Endothelial cell of umbilical vein (primary cell): ENCODE measurements around the gene SHISA6. TPM values are rescaled to one million over a fixed set of nuclear protein-coding genes. Genes with fewer than 3 reads are reported as not detected.

Experiments used
- BruUV-seq: library from RNA; stranded (reverse); fragments of 400-500 nt; replicated peaks from 2 replicates; lab custom pipeline; 2021; lab: Mats Ljungman, UMichigan
- CTCF ChIA-PET: fragments of 300-600, 350-600 bp; sonication (Branson Sonifier 250); formaldehyde crosslinking; loops from one replicate; lab custom pipeline; 2021; ENCODE audit warnings: antibody characterized with exemption, inconsistent platforms; lab: Charles Lee
- POLR2A ChIA-PET: fragments of 300-600, 350-600 bp; sonication (Branson Sonifier 250); formaldehyde crosslinking; loops from one replicate; lab custom pipeline; 2021; ENCODE audit warnings: antibody characterized with exemption, inconsistent platforms; lab: Charles Lee
- DNase-seq: peaks from one replicate; pipeline ENCODE4 v3.0.0-alpha.2; 2011; ENCODE audit warnings: low read depth, low spot score
- FAIRE-seq: peaks from 2 replicates; lab custom pipeline; 2011; peaks lifted over from hg19 to GRCh38; lab: Jason Lieb, UNC
- H2AFZ ChIP-seq: 2 replicates; pipeline ENCODE4 v1.6.0; 2012; ENCODE audit warnings: low read depth, low read length, control low read depth, inconsistent platforms
- H3K27ac ChIP-seq: 2 replicates; pipeline ENCODE4 v1.5.1; 2011; ENCODE audit warnings: low read depth, mild to moderate bottlenecking, control low read depth, low read length, moderate library complexity; ENCODE audit not compliant: insufficient read depth
- H3K27me3 ChIP-seq, 2 experiments: 2 replicates each; pipeline versions ENCODE4 v1.6.0 to v1.6.1; 2011; ENCODE audit warnings: low read length in 2 of 2, mixed read lengths in 1 of 2; ENCODE audit not compliant: control insufficient read depth in 2 of 2, insufficient read depth in 2 of 2
- H3K36me3 ChIP-seq, 2 experiments: 2 replicates in 1 of 2; 3 replicates in 1 of 2; pipeline ENCODE4 v1.5.1; 2011; ENCODE audit warnings: low read length in 2 of 2, mild to moderate bottlenecking in 1 of 2, moderate library complexity in 1 of 2; ENCODE audit not compliant: control insufficient read depth in 2 of 2, insufficient read depth in 2 of 2; ENCODE audit errors: extremely low read depth in 1 of 2
- H3K4me1 ChIP-seq: 3 replicates; pipeline ENCODE4 v1.5.1; 2011; ENCODE audit warnings: mild to moderate bottlenecking, low read length; ENCODE audit not compliant: control insufficient read depth, insufficient read depth; ENCODE audit errors: extremely low read depth
- H3K4me2 ChIP-seq: 2 replicates; pipeline ENCODE4 v1.6.1; 2011; ENCODE audit warnings: low read length, control low read depth, mixed read lengths; ENCODE audit not compliant: insufficient read depth
- H3K4me3 ChIP-seq, 3 experiments: fragments of 200-600 bp in 1 of 3; sonication (generic), shearing (Covaris generic) in 1 of 3; replicated peaks in 1 of 3; 2 replicates each; pipeline ENCODE4 v1.5.1; 2011 to 2016; ENCODE audit warnings: control low read depth in 3 of 3, low read length in 3 of 3, mild to moderate bottlenecking in 2 of 3, inconsistent platforms in 1 of 3, low read depth in 1 of 3, moderate library complexity in 1 of 3; ENCODE audit not compliant: insufficient read depth in 1 of 3
- H3K79me2 ChIP-seq: 2 replicates; pipeline ENCODE4 v1.6.0; 2012; ENCODE audit warnings: low read length, inconsistent platforms; ENCODE audit not compliant: control insufficient read depth, insufficient read depth
- H3K9ac ChIP-seq: replicated peaks from 2 replicates; pipeline ENCODE3; 2011; ENCODE audit warnings: low read length, control low read depth; ENCODE audit not compliant: insufficient read depth; ENCODE audit errors: extremely low read depth
- H3K9me1 ChIP-seq: replicated peaks from 3 replicates; pipeline ENCODE4 v1.6.0; 2011; ENCODE audit warnings: mild to moderate bottlenecking, low read length; ENCODE audit not compliant: control insufficient read depth, insufficient read depth; ENCODE audit errors: extremely low read depth
- H3K9me3 ChIP-seq: replicated peaks from 2 replicates; pipeline ENCODE4 v1.5.1; 2012; ENCODE audit warnings: low read length, inconsistent platforms; ENCODE audit not compliant: control insufficient read depth, insufficient read depth
- H4K20me1 ChIP-seq: replicated peaks from 2 replicates; pipeline ENCODE3; 2011; ENCODE audit warnings: mild to moderate bottlenecking, low read length; ENCODE audit not compliant: control insufficient read depth, insufficient read depth; ENCODE audit errors: extremely low read depth
- CTCF ChIP-seq, 2 donors: IDR thresholded peaks; 1 replicate in 1 of 2; 2 replicates in 1 of 2; pipeline ENCODE4 v1.5.1; 2011; ENCODE audit warnings: low read length in 2 of 2, mild to moderate bottlenecking in 2 of 2, moderate library complexity in 2 of 2, control low read depth in 1 of 2, inconsistent platforms in 1 of 2, low read depth in 1 of 2; ENCODE audit not compliant: insufficient read depth in 1 of 2; ENCODE audit errors: extremely low read depth in 1 of 2
- EZH2 ChIP-seq: IDR thresholded peaks from 2 replicates; pipeline ENCODE4 v1.6.1; 2012; ENCODE audit warnings: borderline replicate concordance, low read depth, mild to moderate bottlenecking, moderate library complexity, low read length, inconsistent platforms; ENCODE audit not compliant: severe bottlenecking
- FOS ChIP-seq: IDR thresholded peaks from 2 replicates; pipeline ENCODE4 v1.6.1; 2011; ENCODE audit warnings: mild to moderate bottlenecking, low read length, moderate library complexity, borderline replicate concordance; ENCODE audit not compliant: insufficient read depth
- GATA2 ChIP-seq: IDR thresholded peaks from 2 replicates; pipeline ENCODE4 v1.7.0; 2011; ENCODE audit warnings: low read depth, mild to moderate bottlenecking, moderate library complexity, mixed read lengths, low read length; ENCODE audit not compliant: insufficient read length, insufficient read depth
- MAX ChIP-seq: IDR thresholded peaks from 2 replicates; pipeline ENCODE4 v1.6.1; 2011; ENCODE audit not compliant: insufficient read depth, insufficient read length
- MYC ChIP-seq: IDR thresholded peaks from one replicate; pipeline ENCODE4 v1.6.1; 2011; ENCODE audit warnings: mild to moderate bottlenecking, low read depth, low read length
- POLR2AphosphoS5 ChIP-seq: IDR thresholded peaks from 2 replicates; pipeline ENCODE4 v1.6.1; 2012; ENCODE audit warnings: low read depth, mild to moderate bottlenecking, control low read depth, low read length, moderate library complexity; ENCODE audit not compliant: insufficient read depth
- dilution Hi-C: fragments of 300-500 bp; cut with MboI; formaldehyde crosslinking; loops from one replicate; pipeline ENCODE4 v1.15.0; 2019; ENCODE audit warnings: low sequenced_read_pairs; ENCODE audit not compliant: extremely low pct_ligation_motif_present
- intact Hi-C: fragments of 100-400 bp; cut with micrococcal nuclease; formaldehyde crosslinking; loops from one replicate; pipeline ENCODE4 v1.10.0; 2022
- polyA plus RNA-seq, 4 experiments: library from polyadenylated mRNA; depleted of rRNA in 3 of 4; stranded (reverse) in 3 of 4; unstranded in 1 of 4; fragments of >200 nt; gene quantifications; 2 replicates each; pipeline versions ENCODE4 v1.2.1 to v1.2.3, GENCODE V29; 2011 to 2012; ENCODE audit warnings: missing spikeins in 1 of 4
- total RNA-seq: library from RNA; stranded (reverse); gene quantifications from 2 replicates; pipeline ENCODE4 v1.2.3, GENCODE V29; 2021

Gene SHISA6
- total and polyA plus RNA-seq, 2 donors (not counting 3 experiments of a cell fraction or from before 2014, with no cell fraction given): not detected

GRCh38 chr17:11404431-11405276 lies 163.6 kb downstream of the SHISA6 start:
- ChIA-PET CTCF (no interaction called here), POLR2A (no interaction called here)
- Histone ChIP-seq H2AFZ (no peak overlapping the region), H3K4me3 (no peak overlapping the region), H3K27ac (no peak overlapping the region), H3K79me2 (no peaks in the 10 kb centered on the region), H4K20me1 (no peaks in the 10 kb centered on the region), H3K36me3 (no peaks in the 10 kb centered on the region), H3K4me2 (no peak overlapping the region), H3K9me1 (no peaks in the 10 kb centered on the region), H3K4me1 (no peaks in the 10 kb centered on the region), H3K27me3 (no peaks in the 10 kb centered on the region), H3K9ac (no peak overlapping the region), H3K9me3 (peaks cover 2% of the 10 kb centered on the region)
- FAIRE-seq (no peak), DNase-seq (no peak)
- no TSS peak for BruUV-seq
- intact Hi-C loops (no loop called here), dilution Hi-C loops (no loop called here)
- TF ChIP-seq MYC (no peak), CTCF (IDR thresholded peaks at IDR 0.05; ENCODE audit: extremely low read depth in 1 of 2, insufficient read depth in 1 of 2, low read depth in 1 of 2, low read length in 2 of 2) (no peak), EZH2 (no peak), GATA2 (no peak), POLR2AphosphoS5 (no peak), FOS (no peak), MAX (no peak)
